ENCODE data around the gene PACRG.

Gene PACRG

GRCh38 chr6:162730502-162730901, 2.7 kb downstream of the PACRG start:
- DNase-seq (ENCODE audit: extremely low read depth, low read depth): no peak
- TF ChIP-seq CTCF (IDR thresholded peaks at IDR 0.05; ENCODE audit: low read depth, low read length): no peak

- no peak for DNase-seq (ENCODE audit: extremely low read depth, low read depth)
- no peak for TF ChIP-seq CTCF (IDR thresholded peaks at IDR 0.05; ENCODE audit: low read depth, low read length)
Observed at GRCh38 chr6:162733489-162733888, 5.7 kb downstream of the PACRG start.

GRCh38 chr6:162736961-162737360, 9.2 kb downstream of the PACRG start:
- DNase-seq (ENCODE audit: extremely low read depth, low read depth): no peak
- TF ChIP-seq CTCF (IDR thresholded peaks at IDR 0.05; ENCODE audit: low read depth, low read length): peak; percentile 10

GRCh38 chr6:162750776-162751175, 23.0 kb downstream of the PACRG start:
- DNase-seq (ENCODE audit: extremely low read depth, low read depth): no peak
- TF ChIP-seq CTCF (IDR thresholded peaks at IDR 0.05; ENCODE audit: low read depth, low read length): no peak

GRCh38 chr6:162751211-162751859, 23.6 kb downstream of the PACRG start:
- no peak for DNase-seq (ENCODE audit: extremely low read depth, low read depth)
- TF ChIP-seq CTCF (IDR thresholded peaks at IDR 0.05; ENCODE audit: low read depth, low read length): no peak

- no peak for TF ChIP-seq CTCF (IDR thresholded peaks at IDR 0.05; ENCODE audit: low read depth, low read length)
- DNase-seq (ENCODE audit: extremely low read depth, low read depth): no peak
Observed at GRCh38 chr6:162753775-162754174, 26.0 kb downstream of the PACRG start.

GRCh38 chr6:162770136-162770535, 42.4 kb downstream of the PACRG start:
- no peak for TF ChIP-seq CTCF (IDR thresholded peaks at IDR 0.05; ENCODE audit: low read depth, low read length)

More at GRCh38 chr6:162770136-162770535, 42.4 kb downstream of the PACRG start:
- DNase-seq (ENCODE audit: extremely low read depth, low read depth): no peak

All from AG09319 (cell line).